Smooth muscle cell (in vitro differentiated cells): ENCODE data around the gene SLC38A8. TPM values are rescaled to one million over a fixed set of nuclear protein-coding genes. Genes with fewer than 3 reads are reported as not detected.

Experiments
- DNase-seq: peaks from one replicate; lab custom pipeline; 2025; ENCODE audit not compliant: unreplicated experiment; lab: John Stamatoyannopoulos, UW
- H2AFZ ChIP-seq: fragments of 200-600 bp; sonication (generic); 2 replicates; pipeline ENCODE4 v1.6.0; 2016; ENCODE audit warnings: antibody characterized with exemption, low read depth, mild to moderate bottlenecking
- H3F3A ChIP-seq: fragments of 200-600 bp; sonication (generic); 2 replicates; pipeline ENCODE4 v1.6.0; 2017; ENCODE audit warnings: antibody characterized with exemption, low read depth
- H3K27ac ChIP-seq: fragments of 200-600 bp; sonication (generic); 2 replicates; pipeline ENCODE4 v1.5.1; 2016; ENCODE audit warnings: low read depth, mild to moderate bottlenecking
- H3K27me3 ChIP-seq: fragments of 200-600 bp; sonication (generic); 2 replicates; pipeline ENCODE4 v1.6.1; 2016; ENCODE audit warnings: low read depth, mild to moderate bottlenecking
- H3K36me3 ChIP-seq: fragments of 200-600 bp; sonication (generic); 2 replicates; pipeline ENCODE4 v1.5.1; 2016; ENCODE audit warnings: low read depth
- H3K4me1 ChIP-seq: fragments of 200-600 bp; sonication (generic); 2 replicates; pipeline ENCODE4 v1.5.1; 2016; ENCODE audit warnings: low read depth
- H3K4me2 ChIP-seq: fragments of 200-600 bp; sonication (generic); 2 replicates; pipeline ENCODE4 v1.6.0; 2016; ENCODE audit warnings: mild to moderate bottlenecking
- H3K4me3 ChIP-seq: fragments of 200-600 bp; sonication (generic); 2 replicates; pipeline ENCODE4 v1.5.1; 2016; ENCODE audit warnings: mild to moderate bottlenecking
- H3K79me2 ChIP-seq: fragments of 200-600 bp; sonication (generic); 2 replicates; pipeline ENCODE4 v1.6.0; 2016; ENCODE audit warnings: low read depth, mild to moderate bottlenecking
- H3K9ac ChIP-seq: fragments of 200-600 bp; sonication (generic); 2 replicates; pipeline ENCODE4 v1.6.0; 2016; ENCODE audit warnings: low read depth
- H3K9me3 ChIP-seq: fragments of 200-600 bp; sonication (generic); replicated peaks from 2 replicates; pipeline ENCODE4 v1.5.1; 2016; ENCODE audit warnings: low read depth
- H4K20me1 ChIP-seq: fragments of 200-600 bp; sonication (generic); 2 replicates; pipeline ENCODE4 v1.6.0; 2016; ENCODE audit warnings: low read depth
- WGBS: methylation state at CpG from one replicate; pipeline ENCODE4 v1.1.7; 2016; ENCODE audit warnings: low lambda C conversion rate; 5-methylcytosine and 5-hydroxymethylcytosine counted together
- polyA plus RNA-seq: library from polyadenylated mRNA; unstranded; fragments of >200 nt; fragmentation: Nextera tagmentation; extraction: Ambion mirVana; gene quantifications from 2 replicates; pipeline ENCODE4 v1.2.1, GENCODE V29; 2016
- total RNA-seq: library from RNA; depleted of rRNA; stranded (reverse); fragments of >200 nt; gene quantifications from 2 replicates; pipeline ENCODE4 v1.2.3, GENCODE V29; 2014
- TF ChIP-seq, protein P1 (sequence below): fragments of 200-600 bp; sonication (generic); IDR thresholded peaks from 2 replicates; pipeline ENCODE4 v1.5.1; 2017; ENCODE audit warnings: borderline replicate concordance, mild to moderate bottlenecking, antibody characterized with exemption; ENCODE audit not compliant: insufficient read depth, poor library complexity, severe bottlenecking

SLC38A8 gene
- total and polyA plus RNA-seq, 2 experiments from 2014 or later = not detected

DNA sequence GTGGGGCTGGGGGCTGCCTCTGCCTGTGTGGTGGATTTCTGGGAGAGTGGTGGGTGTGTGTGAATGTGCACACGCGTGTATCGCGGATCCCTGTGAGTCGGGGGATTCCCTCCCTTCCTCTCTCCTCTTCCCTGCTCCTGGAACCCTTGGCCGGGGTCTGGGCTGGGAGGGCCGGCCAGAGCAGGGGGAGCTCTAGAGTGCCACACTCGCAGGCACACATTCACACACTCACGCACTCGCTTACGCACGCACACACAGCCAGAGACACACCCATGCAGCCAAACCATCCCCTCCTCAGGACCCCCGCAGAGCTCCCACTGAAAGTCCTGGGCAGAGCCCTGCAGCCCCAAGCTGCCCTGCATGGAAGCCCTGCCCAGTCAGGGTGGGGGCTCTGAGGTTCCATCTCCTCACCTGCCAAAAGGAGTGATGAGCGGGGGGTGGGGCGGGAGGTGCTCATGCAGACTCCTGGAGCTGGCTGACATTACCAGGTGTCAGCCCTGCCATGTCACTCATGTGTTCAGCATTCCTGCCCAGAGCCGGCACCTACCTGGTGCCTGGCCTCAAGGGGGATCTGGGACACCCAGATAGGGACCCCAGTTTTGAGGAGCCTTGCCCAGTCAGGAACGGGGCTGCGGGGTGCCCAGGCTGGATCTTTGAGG is 72.7 kb downstream of the SLC38A8 start:
- peaks cover 12% of the 10 kb centered on the region for H3K27me3 ChIP-seq
- TF ChIP-seq, protein P1, sequence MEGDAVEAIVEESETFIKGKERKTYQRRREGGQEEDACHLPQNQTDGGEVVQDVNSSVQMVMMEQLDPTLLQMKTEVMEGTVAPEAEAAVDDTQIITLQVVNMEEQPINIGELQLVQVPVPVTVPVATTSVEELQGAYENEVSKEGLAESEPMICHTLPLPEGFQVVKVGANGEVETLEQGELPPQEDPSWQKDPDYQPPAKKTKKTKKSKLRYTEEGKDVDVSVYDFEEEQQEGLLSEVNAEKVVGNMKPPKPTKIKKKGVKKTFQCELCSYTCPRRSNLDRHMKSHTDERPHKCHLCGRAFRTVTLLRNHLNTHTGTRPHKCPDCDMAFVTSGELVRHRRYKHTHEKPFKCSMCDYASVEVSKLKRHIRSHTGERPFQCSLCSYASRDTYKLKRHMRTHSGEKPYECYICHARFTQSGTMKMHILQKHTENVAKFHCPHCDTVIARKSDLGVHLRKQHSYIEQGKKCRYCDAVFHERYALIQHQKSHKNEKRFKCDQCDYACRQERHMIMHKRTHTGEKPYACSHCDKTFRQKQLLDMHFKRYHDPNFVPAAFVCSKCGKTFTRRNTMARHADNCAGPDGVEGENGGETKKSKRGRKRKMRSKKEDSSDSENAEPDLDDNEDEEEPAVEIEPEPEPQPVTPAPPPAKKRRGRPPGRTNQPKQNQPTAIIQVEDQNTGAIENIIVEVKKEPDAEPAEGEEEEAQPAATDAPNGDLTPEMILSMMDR = no peak
- WGBS = 78% methylated on average over 9 of the region's 18 CpGs

GRCh38 chr16:83968891-83969649 is 73.5 kb downstream of the SLC38A8 start:
- H3K4me1 ChIP-seq = no peaks in the 10 kb centered on the region
- peak overlapping the region; percentile 59 for H3K4me2 ChIP-seq
- no peaks in the 10 kb centered on the region for H3F3A ChIP-seq
- no peaks in the 10 kb centered on the region for H3K36me3 ChIP-seq
- H3K79me2 ChIP-seq = no peaks in the 10 kb centered on the region
- H3K9ac ChIP-seq = no peak overlapping the region
- no peak for DNase-seq
- H3K27ac ChIP-seq = no peak overlapping the region
- H3K4me3 ChIP-seq = no peak overlapping the region
- no peaks in the 10 kb centered on the region for H3K9me3 ChIP-seq
- TF ChIP-seq, protein P1 = no peak
- peaks cover 12% of the 10 kb centered on the region for H3K27me3 ChIP-seq
- no peak overlapping the region for H2AFZ ChIP-seq
- H4K20me1 ChIP-seq = no peaks in the 10 kb centered on the region
- 29% methylated on average over 19 of the region's 45 CpGs for WGBS

More for the DNA sequence above, 72.7 kb downstream of the SLC38A8 start:
- no peak overlapping the region for H3K4me3 ChIP-seq
- no peak overlapping the region for H3K9ac ChIP-seq
- H3K36me3 ChIP-seq = no peaks in the 10 kb centered on the region
- no peak overlapping the region for H3K4me2 ChIP-seq
- H3K79me2 ChIP-seq = no peaks in the 10 kb centered on the region
- no peaks in the 10 kb centered on the region for H3K9me3 ChIP-seq
- H3F3A ChIP-seq = no peaks in the 10 kb centered on the region
- no peaks in the 10 kb centered on the region for H3K4me1 ChIP-seq
- no peak overlapping the region for H3K27ac ChIP-seq
- no peak overlapping the region for H2AFZ ChIP-seq
- no peaks in the 10 kb centered on the region for H4K20me1 ChIP-seq
- DNase-seq = no peak

- TF ChIP-seq, protein P1 = no peak
- no peak for DNase-seq
- Histone ChIP-seq H3K4me3 (peak overlapping the region; percentile 45), H3K4me2 (peak overlapping the region; percentile 85), H3K27me3 (peaks cover 12% of the 10 kb centered on the region), H3K9me3 (no peaks in the 10 kb centered on the region), H3K27ac (no peak overlapping the region), H2AFZ (no peak overlapping the region), H3K9ac (no peak overlapping the region), H3K36me3 (no peaks in the 10 kb centered on the region), H3K79me2 (no peaks in the 10 kb centered on the region), H3K4me1 (no peaks in the 10 kb centered on the region), H4K20me1 (no peaks in the 10 kb centered on the region), H3F3A (no peaks in the 10 kb centered on the region)
- WGBS = 1% methylated on average over 15 of the region's 87 CpGs
Measured at GRCh38 chr16:83968306-83968851, 74.2 kb downstream of the SLC38A8 start.
